GM23338 (cell line): ENCODE results near the gene ANKRD13B. TPM values are rescaled to one million over a fixed set of nuclear protein-coding genes. Genes with fewer than 3 reads are reported as not detected.
"Not testable (repeated sequence)": the region's sequence is repeated elsewhere in the genome, so short reads cannot be mapped to it uniquely, and the experiment has no call there.

Experiments
- ATAC-seq: fragments of 200-7000 bp; cut with Tn5 transposase; 3 replicates; pipeline ENCODE4 v1.9.1; 2020
- DNase-seq: peaks from one replicate; pipeline ENCODE4 v3.0.0-alpha.2; 2015; ENCODE audit warnings: low spot score
- H2AFZ ChIP-seq: fragments of 200-600 bp; sonication (generic); 2 replicates; pipeline ENCODE4 v1.8.0; 2016; ENCODE audit warnings: antibody characterized with exemption, mild to moderate bottlenecking, moderate library complexity
- H3F3A ChIP-seq: fragments of 200-600 bp; sonication (generic); replicated peaks from 2 replicates; pipeline ENCODE4 v1.8.0; 2017; ENCODE audit warnings: antibody characterized with exemption, mixed run types, low read depth
- H3K27ac ChIP-seq: fragments of 200-600 bp; sonication (generic); 2 replicates; pipeline ENCODE4 v1.6.1; 2016; ENCODE audit warnings: low read depth
- H3K27me3 ChIP-seq: fragments of 200-600 bp; sonication (generic); 2 replicates; pipeline ENCODE4 v1.8.0; 2016; ENCODE audit warnings: mild to moderate bottlenecking, mixed run types, moderate library complexity; ENCODE audit not compliant: insufficient read depth
- H3K36me3 ChIP-seq: fragments of 200-600 bp; sonication (generic); 2 replicates; pipeline ENCODE4 v1.8.0; 2016; ENCODE audit warnings: mild to moderate bottlenecking; ENCODE audit not compliant: insufficient read depth
- H3K4me1 ChIP-seq: fragments of 200-600 bp; sonication (generic); 2 replicates; pipeline ENCODE4 v1.8.0; 2016; ENCODE audit warnings: mild to moderate bottlenecking, moderate library complexity; ENCODE audit not compliant: insufficient read depth
- H3K4me2 ChIP-seq: fragments of 200-600 bp; sonication (generic); 2 replicates; pipeline ENCODE4 v1.7.1; 2017; ENCODE audit warnings: mixed run types
- H3K4me3 ChIP-seq: fragments of 200-600 bp; sonication (generic); 2 replicates; pipeline ENCODE4 v1.6.1; 2016; ENCODE audit warnings: mixed run types
- H3K79me2 ChIP-seq: fragments of 200-600 bp; sonication (generic); replicated peaks from 2 replicates; pipeline ENCODE4 v1.8.0; 2017; ENCODE audit warnings: mild to moderate bottlenecking; ENCODE audit not compliant: insufficient read depth
- H3K9me2 ChIP-seq: fragments of 200-600 bp; sonication (generic); 2 replicates; pipeline ENCODE4 v1.8.0; 2017; ENCODE audit not compliant: insufficient read depth
- H4K20me1 ChIP-seq: fragments of 200-600 bp; sonication (generic); replicated peaks from 2 replicates; pipeline ENCODE4 v1.8.0; 2017; ENCODE audit warnings: mild to moderate bottlenecking; ENCODE audit not compliant: insufficient read depth
- H3K27ac Mint-ChIP-seq: 2 replicates; pipeline ENCODE4 v1.8.0; 2020; ENCODE audit warnings: inconsistent platforms, mild to moderate bottlenecking, moderate library complexity, mixed read lengths
- H3K27me3 Mint-ChIP-seq: 3 replicates; pipeline ENCODE4 v1.8.0; 2022; ENCODE audit warnings: low read depth, mild to moderate bottlenecking, moderate library complexity, mixed read lengths, inconsistent platforms; ENCODE audit not compliant: insufficient read depth, poor library complexity
- H3K36me3 Mint-ChIP-seq: 3 replicates; pipeline ENCODE4 v1.8.0; 2021; ENCODE audit warnings: low read depth, mild to moderate bottlenecking, inconsistent platforms, moderate library complexity, mixed read lengths
- H3K4me1 Mint-ChIP-seq: 3 replicates; pipeline ENCODE4 v1.8.0; 2020; ENCODE audit warnings: mild to moderate bottlenecking, inconsistent platforms, mixed read lengths
- H3K4me3 Mint-ChIP-seq: 3 replicates; pipeline ENCODE4 v1.8.0; 2021; ENCODE audit warnings: moderate library complexity, mild to moderate bottlenecking, inconsistent platforms, mixed read lengths
- H3K9me3 Mint-ChIP-seq: 3 replicates; pipeline ENCODE4 v1.8.0; 2020; ENCODE audit warnings: moderate library complexity, mild to moderate bottlenecking, inconsistent platforms, mixed read lengths
- CTCF ChIP-seq, 2 experiments: fragments of 200-600 bp in 1 of 2; sonication (generic) in 1 of 2; conservative IDR thresholded peaks; 2 replicates each; pipeline versions ENCODE4 v1.5.1 to v1.6.1; 2016 to 2017; ENCODE audit warnings: antibody characterized with exemption in 2 of 2, low read depth in 2 of 2, mild to moderate bottlenecking in 2 of 2, moderate library complexity in 1 of 2
- EZH2 ChIP-seq: fragments of 200-600 bp; sonication (generic); IDR thresholded peaks from one replicate; pipeline ENCODE4 v1.8.0; 2017; ENCODE audit warnings: antibody characterized with exemption, mild to moderate bottlenecking, low read depth; ENCODE audit not compliant: unreplicated experiment
- EZH2phosphoT487 ChIP-seq: fragments of 200-600 bp; sonication (generic); IDR thresholded peaks from one replicate; pipeline ENCODE4 v1.8.1; 2018; ENCODE audit warnings: antibody characterized with exemption; ENCODE audit not compliant: unreplicated experiment
- JUNB ChIP-seq: IDR thresholded peaks from one replicate; pipeline ENCODE4 v1.6.1; 2016; ENCODE audit warnings: antibody characterized with exemption; ENCODE audit not compliant: unreplicated experiment
- NANOG ChIP-seq: IDR thresholded peaks from 2 replicates; pipeline ENCODE4 v1.6.1; 2016; ENCODE audit warnings: antibody characterized with exemption, borderline replicate concordance
- ZNF331 ChIP-seq: fragments of 250-450 bp; sonication (Bioruptor Pico); IDR thresholded peaks from 2 replicates; pipeline ENCODE4 v1.5.0; 2020; ENCODE audit warnings: low read depth, mild to moderate bottlenecking, moderate library complexity
- ZNF462 ChIP-seq: fragments of 250-450 bp; sonication (Bioruptor Pico); IDR thresholded peaks from 2 replicates; pipeline ENCODE4 v1.5.0; 2020; ENCODE audit warnings: mild to moderate bottlenecking, moderate library complexity
- polyA plus RNA-seq: library from polyadenylated mRNA; unstranded; fragments of >200 nt; fragmentation: Nextera tagmentation; extraction: Ambion mirVana; gene quantifications from 2 replicates; pipeline ENCODE4 v1.2.1, GENCODE V29; 2016
- total RNA-seq: library from RNA; depleted of rRNA; stranded (reverse); fragments of >200 nt; shearing (Covaris generic); gene quantifications from 2 replicates; pipeline ENCODE4 v1.2.3, GENCODE V29; 2014

The ANKRD13B gene
- total and polyA plus RNA-seq, 2 experiments from 2014 or later, result 8.2 to 57.4 TPM

GRCh38 chr17:29558139-29558538, 34.8 kb upstream of the ANKRD13B start:
- H3K4me2 ChIP-seq, H3K9me3 Mint-ChIP-seq, DNase-seq, H3F3A ChIP-seq, H4K20me1 ChIP-seq, H3K27ac ChIP-seq, ATAC-seq, H3K36me3 ChIP-seq, H3K9me2 ChIP-seq, H3K27me3 Mint-ChIP-seq, H3K79me2 ChIP-seq, H3K27me3 ChIP-seq, H3K4me3 Mint-ChIP-seq, H2AFZ ChIP-seq, H3K36me3 Mint-ChIP-seq, H3K4me3 ChIP-seq, H3K4me1 ChIP-seq, H3K4me1 Mint-ChIP-seq, H3K27ac Mint-ChIP-seq: not testable (repeated sequence)

- no peak for ATAC-seq
- no peak for TF ChIP-seq ZNF331 (CRISPR knock-in tag)
- TF ChIP-seq EZH2phosphoT487, result no peak
- TF ChIP-seq NANOG, result no peak
- H3K9me3 Mint-ChIP-seq, result no peaks in the 10 kb centered on the region
Observed at GRCh38 chr17:29559640-29560039, 33.3 kb upstream of the ANKRD13B start.

GRCh38 chr17:29560316-29560715, 32.6 kb upstream of the ANKRD13B start:
- no peak for DNase-seq
- Mint-ChIP-seq H3K27me3 (peaks cover 22% of the 10 kb centered on the region), H3K36me3 (no peaks in the 10 kb centered on the region; the same call in 2 of the 3 replicates), H3K4me3 (no peak overlapping the region), H3K9me3 (no peaks in the 10 kb centered on the region), H3K4me1 (peaks cover 2% of the 10 kb centered on the region; the same call in 1 of the 3 replicates), H3K27ac (no peak overlapping the region)
- H2AFZ ChIP-seq, result no peak overlapping the region
- no peak for ATAC-seq
- TF ChIP-seq ZNF462 (CRISPR knock-in tag) (no peak), CTCF (conservative IDR thresholded peaks at IDR 0.05; ENCODE audit: low read depth in 2 of 2) (no peak), JUNB (no peak), EZH2 (no peak)
- no peak overlapping the region for H3K4me3 ChIP-seq
- no peak overlapping the region for H3K4me2 ChIP-seq
- H3K27ac ChIP-seq, result no peak overlapping the region
- H3K36me3 ChIP-seq, result no peaks in the 10 kb centered on the region
- peaks cover under 1% of the 10 kb centered on the region; the same call in 1 of the 2 replicates for H3K4me1 ChIP-seq
- H3K27me3 ChIP-seq, result peaks cover 16% of the 10 kb centered on the region
- H3K9me2 ChIP-seq, result no peaks in the 10 kb centered on the region
- H4K20me1 ChIP-seq, result peaks cover 6% of the 10 kb centered on the region
- H3F3A ChIP-seq, result no peaks in the 10 kb centered on the region; the same call in 1 of the 2 replicates
- no peaks in the 10 kb centered on the region for H3K79me2 ChIP-seq

More at GRCh38 chr17:29559640-29560039, 33.3 kb upstream of the ANKRD13B start:
- H3K4me3 ChIP-seq, result no peak overlapping the region
- no peaks in the 10 kb centered on the region for H3K79me2 ChIP-seq
- Mint-ChIP-seq H3K4me3 (no peak overlapping the region), H3K27ac (no peak overlapping the region), H3K27me3 (peaks cover 16% of the 10 kb centered on the region), H3K36me3 (no peaks in the 10 kb centered on the region; the same call in 2 of the 3 replicates), H3K4me1 (peaks cover 2% of the 10 kb centered on the region; the same call in 1 of the 3 replicates)
- no peak for DNase-seq
- H4K20me1 ChIP-seq, result no peaks in the 10 kb centered on the region
- no peaks in the 10 kb centered on the region for H3K36me3 ChIP-seq
- H2AFZ ChIP-seq, result no peak overlapping the region
- no peak overlapping the region for H3K4me2 ChIP-seq
- H3K9me2 ChIP-seq, result no peaks in the 10 kb centered on the region
- H3K4me1 ChIP-seq, result no peaks in the 10 kb centered on the region
- no peaks in the 10 kb centered on the region for H3F3A ChIP-seq
- peaks cover 9% of the 10 kb centered on the region for H3K27me3 ChIP-seq
- no peak overlapping the region for H3K27ac ChIP-seq
